CD4-positive, alpha-beta T cell treated with Interleukin-10 for 1 hour (primary cell): ENCODE results near the gene KLF15.

Source experiments
- DNase-seq: peaks from one replicate; pipeline ENCODE4 v3.0.0-alpha.2; 2020

The KLF15 gene

DNA sequence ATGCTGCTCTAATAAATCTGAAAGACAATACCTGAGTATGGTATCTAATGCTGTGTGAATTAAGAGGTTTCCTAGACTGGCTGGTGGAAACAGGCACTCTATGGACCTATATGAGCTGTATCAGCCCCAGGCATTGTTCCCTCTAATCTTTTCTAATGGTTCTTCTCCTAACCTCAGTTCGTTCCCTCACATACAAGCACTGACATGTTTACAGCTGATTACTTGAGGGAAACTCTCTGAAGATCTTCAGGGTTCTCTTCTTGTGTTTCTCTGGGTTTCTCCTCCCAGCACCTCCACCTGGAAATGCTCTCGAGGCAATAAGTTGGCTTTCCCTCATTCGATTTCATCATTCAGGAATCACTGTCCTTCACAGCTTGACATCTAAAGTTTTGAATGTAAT lies 52.9 kb downstream of the KLF15 start:
- DNase-seq, result no peak

DNA sequence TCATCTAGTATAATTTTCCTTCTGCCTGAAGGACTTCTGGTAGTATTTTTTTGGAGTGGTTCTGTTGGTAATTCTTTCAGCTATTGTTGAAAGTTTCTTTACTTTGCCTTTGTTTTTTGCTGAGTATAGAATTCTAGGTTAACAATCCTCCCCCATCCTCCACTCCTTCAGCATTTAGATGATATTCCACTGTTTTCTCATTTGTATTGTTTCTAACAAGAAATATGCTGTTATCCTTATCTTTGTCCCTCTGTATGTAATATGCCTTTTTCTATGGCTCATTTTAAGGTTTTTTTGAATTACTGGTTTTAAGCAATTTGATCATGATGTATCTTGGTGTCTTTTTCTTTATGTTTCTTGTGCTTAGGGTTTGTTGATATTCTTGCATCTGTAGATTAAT lies 53.9 kb downstream of the KLF15 start:
- DNase-seq, result no peak

- no peak for DNase-seq
Measured at GRCh38 chr3:126300761-126301481, 56.3 kb downstream of the KLF15 start.

- DNase-seq, result no peak
Measured at GRCh38 chr3:126300001-126300760, 57.0 kb downstream of the KLF15 start.

GRCh38 chr3:126295407-126295939 lies 61.7 kb downstream of the KLF15 start:
- DNase-seq, result no peak

DNA sequence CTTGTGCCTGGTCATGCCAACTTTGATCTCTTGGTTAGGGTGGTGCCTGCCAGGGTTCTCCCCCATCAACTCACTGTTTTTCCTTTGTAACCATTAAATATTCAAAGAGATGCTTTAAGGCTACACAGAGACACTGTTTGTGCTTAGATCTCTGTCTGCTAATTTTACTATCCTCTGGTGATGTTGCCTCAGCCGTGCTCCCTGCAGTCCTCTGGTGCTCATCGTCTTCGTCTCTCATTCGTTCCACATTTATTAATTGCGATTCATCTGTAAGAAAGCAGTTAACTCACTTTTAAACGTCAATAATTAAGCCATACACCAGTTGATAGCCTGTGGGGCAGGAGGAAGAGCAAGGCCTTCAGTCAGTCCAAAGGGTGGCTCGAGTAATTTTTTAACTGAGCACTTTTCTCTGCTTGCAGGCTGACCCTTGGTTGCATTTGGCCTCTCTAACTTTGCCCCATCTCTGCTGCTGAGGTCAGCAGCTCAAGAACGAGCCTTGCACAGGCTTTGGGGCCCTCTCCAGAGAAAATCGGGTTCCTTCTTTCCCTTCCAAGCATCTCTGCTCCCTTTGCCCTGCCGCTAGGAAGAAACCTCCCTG lies 62.9 kb downstream of the KLF15 start:
- DNase-seq, result no peak

- DNase-seq, result no peak
Measured at GRCh38 chr3:126293370-126294082, 63.7 kb downstream of the KLF15 start.
